HUES6 (cell line): ENCODE results near the gene AOAH.

ENCODE experiments used
- H3K27ac ChIP-seq: 2 replicates; pipeline ENCODE4 v1.7.0; 2013; ENCODE audit warnings: low read depth, mild to moderate bottlenecking, low read length, inconsistent platforms
- H3K27me3 ChIP-seq: 2 replicates; pipeline ENCODE4 v1.6.1; 2013; ENCODE audit warnings: low read length; ENCODE audit not compliant: control insufficient read depth, insufficient read depth
- H3K36me3 ChIP-seq: 2 replicates; pipeline ENCODE4 v1.6.1; 2013; ENCODE audit warnings: low read length; ENCODE audit not compliant: control insufficient read depth, insufficient read depth
- H3K4me1 ChIP-seq: 2 replicates; pipeline ENCODE4 v1.6.1; 2013; ENCODE audit warnings: low read length; ENCODE audit not compliant: control insufficient read depth, insufficient read depth
- H3K4me3 ChIP-seq: 2 replicates; pipeline ENCODE4 v1.5.1; 2013; ENCODE audit warnings: low read depth, low read length
- H3K9ac ChIP-seq: one replicate; pipeline ENCODE4 v1.6.1; 2013; ENCODE audit warnings: mild to moderate bottlenecking, low read length
- H3K9me3 ChIP-seq: 2 replicates; pipeline ENCODE4 v1.6.1; 2013; ENCODE audit warnings: low read depth, low read length; ENCODE audit not compliant: control insufficient read depth, insufficient read depth

Gene AOAH

GRCh38 chr7:36613031-36613614 is 111.2 kb downstream of the AOAH start:
- H3K36me3 ChIP-seq: no peaks in the 10 kb centered on the region
- H3K4me1 ChIP-seq: peaks cover 8% of the 10 kb centered on the region; the same call in 1 of the 2 replicates
- H3K9ac ChIP-seq: no peak overlapping the region
- H3K27me3 ChIP-seq: no peaks in the 10 kb centered on the region
- H3K4me3 ChIP-seq: no peak overlapping the region
- H3K27ac ChIP-seq: no peak overlapping the region
- H3K9me3 ChIP-seq: no peaks in the 10 kb centered on the region

GRCh38 chr7:36611703-36612102 is 112.6 kb downstream of the AOAH start:
- no peaks in the 10 kb centered on the region for H3K9me3 ChIP-seq
- H3K4me3 ChIP-seq: no peak overlapping the region
- no peak overlapping the region for H3K9ac ChIP-seq
- H3K4me1 ChIP-seq: peaks cover 14% of the 10 kb centered on the region; the same call in 1 of the 2 replicates
- H3K36me3 ChIP-seq: no peaks in the 10 kb centered on the region
- H3K27me3 ChIP-seq: no peaks in the 10 kb centered on the region
- no peak overlapping the region for H3K27ac ChIP-seq

DNA sequence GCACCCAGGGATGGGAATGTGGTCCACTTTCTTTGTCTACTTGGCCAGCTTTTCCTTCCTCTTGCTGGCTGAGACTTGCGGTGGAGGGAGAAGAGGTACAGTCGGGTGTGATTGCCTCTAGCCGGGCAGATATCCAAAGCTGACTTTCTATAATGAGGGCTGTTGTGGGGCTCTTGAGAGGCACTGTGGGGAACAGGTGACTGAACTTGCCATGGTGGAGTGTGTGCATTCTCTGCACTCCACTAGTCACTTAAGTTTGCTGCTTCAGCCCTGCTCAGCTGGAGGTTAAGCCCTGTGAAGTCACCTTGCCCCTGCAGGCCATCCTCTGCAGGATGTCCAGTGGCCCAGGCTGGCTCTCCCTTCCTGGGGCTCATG is 116.6 kb downstream of the AOAH start:
- no peak overlapping the region for H3K4me3 ChIP-seq
- H3K27me3 ChIP-seq: no peaks in the 10 kb centered on the region

GRCh38 chr7:36606976-36607720 is 117.1 kb downstream of the AOAH start:
- no peak overlapping the region for H3K9ac ChIP-seq
- peaks cover 6% of the 10 kb centered on the region; the same call in 1 of the 2 replicates for H3K4me1 ChIP-seq
- no peaks in the 10 kb centered on the region for H3K36me3 ChIP-seq
- H3K27me3 ChIP-seq: no peaks in the 10 kb centered on the region
- no peak overlapping the region for H3K4me3 ChIP-seq
- no peak overlapping the region for H3K27ac ChIP-seq
- no peaks in the 10 kb centered on the region for H3K9me3 ChIP-seq

More for the DNA sequence above, 116.6 kb downstream of the AOAH start:
- no peaks in the 10 kb centered on the region for H3K36me3 ChIP-seq
- H3K4me1 ChIP-seq: peaks cover 6% of the 10 kb centered on the region; the same call in 1 of the 2 replicates
- H3K9me3 ChIP-seq: no peaks in the 10 kb centered on the region
- no peak overlapping the region for H3K27ac ChIP-seq
- H3K9ac ChIP-seq: no peak overlapping the region

DNA sequence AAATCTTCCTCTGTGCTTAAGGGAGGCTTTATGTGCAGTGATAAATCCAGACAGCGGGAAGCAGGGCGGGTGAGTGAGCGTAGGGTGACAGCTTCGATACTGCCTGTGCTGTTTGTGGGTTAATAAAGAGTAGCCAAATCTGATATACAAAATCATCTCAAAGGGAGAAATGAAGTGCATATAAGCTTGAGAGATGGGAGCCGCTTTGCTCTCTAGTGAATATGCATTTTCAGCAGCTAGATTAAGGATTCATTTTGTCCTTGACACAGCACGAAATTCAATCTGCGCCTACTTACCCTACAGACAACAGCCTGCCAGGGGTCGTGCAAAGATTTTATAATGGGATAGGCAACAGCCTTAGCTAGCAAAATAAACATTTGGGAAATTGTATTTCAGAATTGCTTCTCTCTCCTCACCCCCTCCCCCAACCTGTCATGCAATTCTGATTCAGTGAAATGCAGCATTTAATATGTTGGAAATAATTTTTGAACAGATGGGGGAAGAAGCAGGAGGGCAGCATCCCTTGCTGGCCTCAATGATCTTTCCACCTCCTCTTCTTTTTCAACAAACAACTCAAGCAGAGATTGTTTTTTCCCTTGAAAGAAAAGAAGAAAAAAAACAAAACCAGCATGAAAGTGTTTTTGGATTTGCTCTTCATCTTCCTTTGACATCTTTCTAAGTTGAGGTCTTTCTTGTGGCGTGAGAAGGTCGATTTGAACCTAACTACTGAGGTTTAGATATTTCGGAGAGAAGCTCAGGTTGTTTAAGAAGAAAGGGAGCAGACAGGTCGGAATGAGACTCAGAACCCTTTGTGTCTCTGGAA is 117.9 kb downstream of the AOAH start:
- Histone ChIP-seq H3K9ac (no peak overlapping the region), H3K4me3 (no peak overlapping the region), H3K36me3 (no peaks in the 10 kb centered on the region), H3K27ac (no peak overlapping the region), H3K27me3 (no peaks in the 10 kb centered on the region), H3K4me1 (peaks cover 6% of the 10 kb centered on the region; the same call in 1 of the 2 replicates), H3K9me3 (no peaks in the 10 kb centered on the region)

- H3K4me1 ChIP-seq: peaks cover 6% of the 10 kb centered on the region; the same call in 1 of the 2 replicates
- H3K36me3 ChIP-seq: no peaks in the 10 kb centered on the region
- no peaks in the 10 kb centered on the region for H3K9me3 ChIP-seq
- H3K4me3 ChIP-seq: no peak overlapping the region
- H3K27ac ChIP-seq: no peak overlapping the region
- H3K9ac ChIP-seq: no peak overlapping the region
- no peaks in the 10 kb centered on the region for H3K27me3 ChIP-seq
Observed at GRCh38 chr7:36605261-36606051, 118.8 kb downstream of the AOAH start.

- H3K9ac ChIP-seq: no peak overlapping the region
- peaks cover 6% of the 10 kb centered on the region; the same call in 1 of the 2 replicates for H3K4me1 ChIP-seq
- H3K4me3 ChIP-seq: no peak overlapping the region
- no peaks in the 10 kb centered on the region for H3K9me3 ChIP-seq
- no peak overlapping the region for H3K27ac ChIP-seq
- H3K27me3 ChIP-seq: no peaks in the 10 kb centered on the region
- no peaks in the 10 kb centered on the region for H3K36me3 ChIP-seq
Observed at GRCh38 chr7:36604806-36605205, 119.5 kb downstream of the AOAH start.

DNA sequence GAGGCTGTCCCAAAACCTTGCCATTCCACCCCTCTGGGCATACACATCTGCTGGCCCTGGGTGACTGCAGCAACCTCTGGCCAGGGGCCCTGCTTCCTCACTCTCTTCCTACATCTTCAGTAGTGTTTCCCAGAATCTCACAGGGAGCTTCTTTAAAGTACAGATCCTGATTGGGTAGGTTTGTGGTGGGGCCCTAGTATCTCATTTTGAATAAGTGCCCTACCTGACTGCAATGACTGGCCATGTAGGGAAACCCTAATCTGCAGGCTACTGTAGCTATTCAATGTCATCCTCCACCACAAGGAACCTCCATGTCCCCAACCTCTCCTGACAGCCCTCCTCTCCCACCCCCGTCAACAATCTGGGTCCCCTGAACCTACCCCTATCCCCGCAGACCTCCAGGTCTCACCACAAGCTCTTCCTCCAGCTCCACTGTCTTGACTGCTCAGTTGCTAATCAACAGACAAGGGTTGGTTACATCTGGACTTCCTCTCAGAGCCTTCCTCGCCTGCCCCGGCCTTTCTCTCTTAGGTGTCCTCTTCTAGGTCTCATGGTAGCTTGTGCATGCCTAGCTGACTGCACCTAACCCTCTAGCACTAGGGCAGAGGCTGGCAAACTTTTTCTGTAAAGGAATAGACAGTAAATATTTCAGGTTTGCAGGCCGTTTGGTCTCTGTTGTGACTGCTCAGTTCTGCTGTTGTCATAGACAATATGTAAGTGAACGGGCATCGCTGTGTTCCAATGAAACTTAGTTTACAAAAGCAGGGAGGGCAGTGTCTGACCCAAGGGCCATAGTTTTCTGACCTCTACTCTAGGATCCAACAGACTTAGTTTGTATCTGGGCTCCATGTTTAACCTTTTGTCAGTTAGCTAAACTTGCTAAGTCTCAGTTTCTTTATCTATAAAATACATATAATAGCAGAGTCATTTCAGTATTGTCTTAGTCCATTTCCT is 121.1 kb downstream of the AOAH start:
- peaks cover 6% of the 10 kb centered on the region; the same call in 1 of the 2 replicates for H3K4me1 ChIP-seq
- no peak overlapping the region for H3K27ac ChIP-seq
- no peak overlapping the region for H3K9ac ChIP-seq

DNA sequence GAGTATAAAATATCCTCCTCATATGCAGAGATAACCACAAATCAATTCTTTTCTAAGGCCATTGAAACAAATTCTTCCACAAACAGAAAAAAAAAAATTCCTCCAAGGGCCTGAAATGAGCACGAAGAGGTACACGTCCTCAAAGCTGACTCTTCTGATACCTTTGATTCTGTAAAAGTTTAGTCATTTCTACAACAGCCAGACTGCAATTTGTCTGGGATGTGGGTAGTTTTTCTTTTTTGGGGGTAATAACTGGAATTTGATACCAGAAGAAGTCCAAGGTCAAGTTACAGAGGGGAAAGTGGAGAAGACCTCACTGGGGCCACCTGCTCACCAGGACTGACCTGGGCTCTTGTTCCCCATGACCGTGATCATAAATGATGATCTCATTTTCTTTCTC is 121.8 kb downstream of the AOAH start:
- Histone ChIP-seq H3K27ac (no peak overlapping the region), H3K36me3 (no peaks in the 10 kb centered on the region), H3K27me3 (no peaks in the 10 kb centered on the region), H3K4me1 (peaks cover 6% of the 10 kb centered on the region; the same call in 1 of the 2 replicates), H3K9me3 (no peaks in the 10 kb centered on the region), H3K9ac (no peak overlapping the region), H3K4me3 (no peak overlapping the region)

More for the DNA sequence above, 121.1 kb downstream of the AOAH start:
- Histone ChIP-seq H3K4me3 (no peak overlapping the region), H3K9me3 (no peaks in the 10 kb centered on the region), H3K27me3 (no peaks in the 10 kb centered on the region), H3K36me3 (no peaks in the 10 kb centered on the region)

DNA sequence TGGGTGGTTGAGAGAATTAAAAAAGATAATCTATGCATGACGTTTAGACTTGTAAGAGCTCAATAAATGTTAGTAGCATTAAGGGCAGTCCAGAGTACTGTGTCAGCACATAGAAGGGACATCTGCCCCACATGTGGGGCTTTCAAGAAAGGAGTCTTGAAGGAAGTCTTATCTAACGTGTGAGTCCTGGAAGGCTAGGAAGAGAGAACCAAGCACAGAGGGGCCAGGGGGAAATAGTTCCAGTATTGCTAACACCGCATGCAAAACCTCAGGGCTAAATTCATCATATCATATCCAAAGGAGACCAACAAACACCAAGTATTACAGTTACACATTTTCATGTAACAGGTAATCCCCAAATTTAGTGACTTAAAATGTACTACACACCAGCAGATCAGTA is 122.7 kb downstream of the AOAH start:
- Histone ChIP-seq H3K36me3 (no peaks in the 10 kb centered on the region), H3K9me3 (no peaks in the 10 kb centered on the region), H3K27ac (no peak overlapping the region), H3K27me3 (no peaks in the 10 kb centered on the region), H3K9ac (no peak overlapping the region), H3K4me1 (no peaks in the 10 kb centered on the region), H3K4me3 (no peak overlapping the region)
